Uterus (tissue), 2 donors: ENCODE measurements around the gene PLEKHG7.

Source experiments
- POLR2A ChIP-seq, 2 donors: fragments of 450-650 bp; IDR thresholded peaks; one replicate each; pipeline ENCODE4 v1.6.1; 2016; ENCODE audit warnings: antibody characterized with exemption in 2 of 2, mild to moderate bottlenecking in 1 of 2, moderate library complexity in 1 of 2
- TF ChIP-seq, protein P1 (sequence below), 4 experiments: fragments of 200-600 bp in 2 of 4; fragments of 450-650 bp in 2 of 4; sonication (generic) in 2 of 4; IDR thresholded peaks; one replicate each; pipeline ENCODE4 v1.5.1; 2016 to 2019; ENCODE audit warnings: antibody characterized with exemption in 4 of 4, mild to moderate bottlenecking in 2 of 4, moderate library complexity in 1 of 4

DNA sequence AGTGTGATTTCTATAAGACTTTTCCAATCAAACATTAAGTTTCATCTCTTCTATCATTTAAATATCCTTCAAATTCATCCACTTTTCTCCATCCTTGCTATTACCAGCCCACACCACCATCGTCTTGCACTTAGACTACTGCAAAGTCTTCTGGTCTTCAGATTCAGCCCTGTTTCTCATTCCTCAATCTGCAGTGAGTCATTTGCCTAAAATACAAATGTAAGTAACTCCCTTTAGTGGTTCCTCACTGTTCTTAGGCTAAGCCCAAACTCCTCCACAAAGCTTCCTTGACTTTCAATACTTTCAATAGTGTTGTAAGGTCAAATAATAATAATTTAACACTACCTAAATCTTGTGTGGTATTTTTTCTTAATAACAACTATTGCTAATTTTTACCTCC, 83.3 kb downstream of the PLEKHG7 start:
- TF ChIP-seq, protein P1, sequence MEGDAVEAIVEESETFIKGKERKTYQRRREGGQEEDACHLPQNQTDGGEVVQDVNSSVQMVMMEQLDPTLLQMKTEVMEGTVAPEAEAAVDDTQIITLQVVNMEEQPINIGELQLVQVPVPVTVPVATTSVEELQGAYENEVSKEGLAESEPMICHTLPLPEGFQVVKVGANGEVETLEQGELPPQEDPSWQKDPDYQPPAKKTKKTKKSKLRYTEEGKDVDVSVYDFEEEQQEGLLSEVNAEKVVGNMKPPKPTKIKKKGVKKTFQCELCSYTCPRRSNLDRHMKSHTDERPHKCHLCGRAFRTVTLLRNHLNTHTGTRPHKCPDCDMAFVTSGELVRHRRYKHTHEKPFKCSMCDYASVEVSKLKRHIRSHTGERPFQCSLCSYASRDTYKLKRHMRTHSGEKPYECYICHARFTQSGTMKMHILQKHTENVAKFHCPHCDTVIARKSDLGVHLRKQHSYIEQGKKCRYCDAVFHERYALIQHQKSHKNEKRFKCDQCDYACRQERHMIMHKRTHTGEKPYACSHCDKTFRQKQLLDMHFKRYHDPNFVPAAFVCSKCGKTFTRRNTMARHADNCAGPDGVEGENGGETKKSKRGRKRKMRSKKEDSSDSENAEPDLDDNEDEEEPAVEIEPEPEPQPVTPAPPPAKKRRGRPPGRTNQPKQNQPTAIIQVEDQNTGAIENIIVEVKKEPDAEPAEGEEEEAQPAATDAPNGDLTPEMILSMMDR (IDR thresholded peaks at IDR 0.05) = no peak
- no peak for TF ChIP-seq POLR2A (IDR thresholded peaks at IDR 0.05)
